Measurements from ENCODE around the gene SLC34A1. TPM values are rescaled to one million over a fixed set of nuclear protein-coding genes. Genes with fewer than 3 reads are reported as not detected.
"Not testable (repeated sequence)": the region's sequence is repeated elsewhere in the genome, so short reads cannot be mapped to it uniquely, and the experiment has no call there.

SLC34A1 gene, protein sequence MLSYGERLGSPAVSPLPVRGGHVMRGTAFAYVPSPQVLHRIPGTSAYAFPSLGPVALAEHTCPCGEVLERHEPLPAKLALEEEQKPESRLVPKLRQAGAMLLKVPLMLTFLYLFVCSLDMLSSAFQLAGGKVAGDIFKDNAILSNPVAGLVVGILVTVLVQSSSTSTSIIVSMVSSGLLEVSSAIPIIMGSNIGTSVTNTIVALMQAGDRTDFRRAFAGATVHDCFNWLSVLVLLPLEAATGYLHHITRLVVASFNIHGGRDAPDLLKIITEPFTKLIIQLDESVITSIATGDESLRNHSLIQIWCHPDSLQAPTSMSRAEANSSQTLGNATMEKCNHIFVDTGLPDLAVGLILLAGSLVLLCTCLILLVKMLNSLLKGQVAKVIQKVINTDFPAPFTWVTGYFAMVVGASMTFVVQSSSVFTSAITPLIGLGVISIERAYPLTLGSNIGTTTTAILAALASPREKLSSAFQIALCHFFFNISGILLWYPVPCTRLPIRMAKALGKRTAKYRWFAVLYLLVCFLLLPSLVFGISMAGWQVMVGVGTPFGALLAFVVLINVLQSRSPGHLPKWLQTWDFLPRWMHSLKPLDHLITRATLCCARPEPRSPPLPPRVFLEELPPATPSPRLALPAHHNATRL
- not detected for total RNA-seq

DNA sequence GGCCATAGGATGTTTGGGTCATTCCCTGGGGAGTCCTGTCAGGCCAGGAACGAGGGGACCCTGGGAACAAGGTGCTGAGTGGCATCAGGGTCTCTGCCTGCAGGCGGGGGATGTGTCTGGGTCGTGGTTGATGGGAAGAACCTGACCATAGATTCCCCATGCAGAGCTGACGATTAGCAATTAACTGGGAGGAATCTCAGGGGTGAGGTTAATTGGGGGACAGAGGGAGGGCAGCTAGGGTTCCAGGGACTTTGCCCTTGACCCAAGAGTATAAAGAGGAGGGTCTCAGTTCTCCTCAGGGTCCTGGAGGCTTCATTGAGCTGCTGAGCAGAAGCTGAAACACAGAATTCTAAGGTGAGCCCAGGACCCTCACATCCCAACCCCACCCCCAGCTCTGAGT is at the start of gene SLC34A1:
Gene SLC34A1, plus strand, starts transcription at position 301 of the 400 bp plus-strand sequence. CDS start 1,308 bp downstream, outside the sequence.
- DNase-seq: no peak

DNA sequence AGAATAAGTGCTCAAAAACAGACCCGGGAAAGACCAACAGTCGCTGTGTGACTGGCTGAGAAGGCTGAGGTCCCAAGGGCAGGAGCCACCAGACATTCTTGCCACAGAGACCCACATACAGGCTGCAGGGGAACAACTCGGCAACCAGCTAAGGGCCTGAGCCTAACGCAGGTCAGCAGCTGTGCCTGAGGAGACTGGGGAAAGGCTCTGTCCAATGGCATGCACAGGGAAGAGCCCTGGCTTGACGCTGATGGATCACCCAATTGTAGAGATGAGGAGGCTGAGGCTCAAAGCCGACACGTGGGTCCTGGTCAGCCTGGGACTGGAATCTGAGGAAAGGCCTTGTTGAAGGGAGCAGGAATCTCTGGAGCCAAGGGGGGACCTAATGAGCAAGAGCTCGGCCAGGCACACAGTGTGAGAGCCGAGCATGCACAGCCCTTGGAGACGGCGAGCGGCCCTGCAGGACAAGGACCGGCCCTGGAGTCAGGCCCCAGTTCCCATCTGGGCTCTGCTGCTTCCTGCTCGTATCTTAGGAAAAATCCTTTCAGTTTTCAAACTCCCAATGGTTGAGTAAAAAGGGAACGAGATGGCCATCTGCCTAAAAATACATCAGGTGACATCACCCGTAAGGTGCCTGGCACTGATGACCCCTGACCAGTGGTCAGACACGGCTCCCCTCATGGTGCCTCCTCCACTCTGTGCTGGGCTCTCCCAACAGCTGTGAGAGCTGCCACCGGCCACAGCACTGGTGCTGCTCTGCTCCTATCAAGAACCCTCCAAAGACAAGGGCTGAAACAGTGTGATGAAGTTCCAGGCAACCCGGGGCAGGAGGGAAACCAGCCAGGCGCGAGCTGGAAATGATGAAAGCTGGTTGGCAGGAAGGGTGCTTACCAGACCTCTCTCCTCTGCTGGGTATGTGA is 49.2 kb upstream of the SLC34A1 start:
- DNase-seq: no peak

DNA sequence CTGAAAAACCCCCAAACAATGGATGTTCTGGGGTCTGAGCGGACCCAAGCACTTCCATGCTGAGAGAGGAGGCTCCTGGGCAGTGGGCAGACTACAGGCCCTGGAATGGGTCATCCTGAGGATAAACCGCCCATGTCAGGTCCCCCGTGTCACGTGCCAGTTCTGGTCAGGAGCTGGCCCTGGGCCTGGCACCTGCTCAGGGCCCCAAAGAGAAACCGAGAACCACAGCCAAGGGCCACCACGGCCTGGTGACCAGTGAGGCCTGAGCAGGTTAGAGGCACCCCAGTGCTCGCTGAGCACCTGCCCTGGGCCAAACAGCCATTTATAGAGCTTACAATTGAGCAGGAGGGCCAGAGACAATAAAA is 48.6 kb upstream of the SLC34A1 start:
- no peak for DNase-seq

DNA sequence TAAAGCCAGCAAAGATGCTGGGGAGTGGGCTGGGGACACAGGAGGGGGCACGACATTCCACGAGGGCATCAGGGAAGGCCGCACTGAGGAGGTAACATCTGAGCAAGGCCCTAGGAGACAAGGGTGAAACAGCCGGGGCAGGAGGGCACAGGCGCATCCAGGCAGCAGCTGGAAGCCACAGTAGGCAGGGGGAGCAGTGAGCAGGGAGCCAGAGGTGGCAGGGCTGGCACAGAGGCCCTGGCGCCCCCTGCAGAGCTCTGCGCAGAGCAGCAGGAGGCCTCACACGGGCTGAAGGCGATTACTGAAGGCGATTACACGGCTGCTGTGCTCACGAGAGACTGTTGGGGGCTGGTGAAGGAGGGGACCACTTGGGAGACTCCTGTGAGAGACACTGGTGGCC is 48.1 kb upstream of the SLC34A1 start:
- no peak for DNase-seq

DNA sequence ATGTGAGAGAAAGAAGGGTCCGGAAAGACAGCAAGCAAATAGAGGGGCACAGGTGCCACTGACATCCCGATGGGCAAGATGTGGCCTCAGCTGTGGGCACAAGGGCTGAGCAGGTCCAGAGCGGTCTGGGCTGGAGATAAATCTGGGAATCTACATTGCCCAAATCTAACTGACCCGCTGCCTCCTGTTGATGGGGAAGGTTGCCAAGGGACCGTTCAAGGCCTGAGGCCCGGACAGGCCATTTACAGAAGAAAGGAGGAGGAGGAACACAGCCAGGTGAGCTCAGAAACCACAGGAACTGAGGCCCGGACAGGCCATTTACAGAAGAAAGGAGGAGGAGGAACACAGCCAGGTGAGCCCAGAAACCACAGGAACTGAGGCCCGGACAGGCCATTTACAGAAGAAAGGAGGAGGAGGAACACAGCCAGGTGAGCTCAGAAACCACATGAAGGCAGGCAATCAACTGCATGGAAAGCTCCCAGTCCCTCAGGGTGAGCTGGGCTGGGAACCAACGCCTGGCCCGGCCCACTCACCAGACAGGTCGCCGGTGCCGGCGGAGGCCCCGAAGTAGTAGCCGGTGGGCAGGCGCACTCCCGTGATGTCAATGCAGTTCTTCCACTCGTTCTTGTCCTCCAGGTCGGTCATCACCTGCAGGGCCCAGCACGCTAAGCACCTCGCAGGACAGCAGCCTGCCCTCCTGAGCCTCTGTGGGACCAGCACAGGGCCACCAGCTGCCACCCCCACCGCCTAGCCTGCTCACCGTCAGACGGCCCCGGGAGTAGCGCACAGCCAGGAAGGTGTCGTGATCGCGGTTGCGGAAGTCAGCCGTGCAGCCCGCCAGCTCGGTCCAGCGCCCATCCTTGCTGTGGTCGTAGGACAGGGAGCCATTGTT is 47.4 kb upstream of the SLC34A1 start:
- DNase-seq: no peak

DNA sequence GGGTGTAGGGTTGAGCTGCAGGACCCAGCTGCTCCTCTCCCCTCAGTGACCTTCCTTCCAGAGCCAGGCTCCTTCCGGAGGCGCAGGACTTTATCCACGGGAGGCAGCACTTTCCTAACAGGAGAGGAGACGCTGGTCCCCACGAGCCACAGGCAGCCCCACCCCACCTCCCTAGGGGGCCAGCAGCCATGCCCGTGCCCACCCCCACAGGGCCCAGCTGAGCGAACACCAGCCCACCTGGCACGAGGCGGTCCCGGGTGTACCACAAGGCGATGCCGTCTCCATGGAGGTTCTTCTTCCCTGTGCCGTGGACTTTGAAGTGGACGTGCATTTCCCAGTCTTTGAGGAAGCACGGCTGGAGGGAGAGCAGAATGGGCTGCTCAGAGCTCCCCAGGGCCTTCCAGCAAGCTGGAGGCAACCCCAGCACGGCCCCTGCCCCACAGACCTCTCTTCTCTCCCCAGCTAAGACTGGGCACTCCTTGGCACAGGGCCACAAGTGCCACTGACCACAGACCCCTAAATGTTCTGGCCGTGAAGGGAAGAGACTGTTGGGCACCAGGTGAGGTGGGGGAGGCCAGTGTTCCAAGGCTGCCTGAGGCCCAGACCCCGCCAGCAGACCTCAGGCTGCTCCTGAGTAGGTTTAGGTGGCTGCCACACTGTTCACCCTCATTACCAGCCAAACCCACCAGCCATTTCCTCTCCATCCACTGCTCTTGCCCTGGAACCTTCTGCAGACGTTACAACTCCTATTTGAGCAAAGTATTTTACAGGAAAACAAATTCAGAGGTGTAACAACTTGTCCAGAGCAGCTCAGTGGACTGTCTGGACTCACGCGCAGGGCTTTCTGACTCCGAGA is 45.8 kb upstream of the SLC34A1 start:
- no peak for DNase-seq

DNA sequence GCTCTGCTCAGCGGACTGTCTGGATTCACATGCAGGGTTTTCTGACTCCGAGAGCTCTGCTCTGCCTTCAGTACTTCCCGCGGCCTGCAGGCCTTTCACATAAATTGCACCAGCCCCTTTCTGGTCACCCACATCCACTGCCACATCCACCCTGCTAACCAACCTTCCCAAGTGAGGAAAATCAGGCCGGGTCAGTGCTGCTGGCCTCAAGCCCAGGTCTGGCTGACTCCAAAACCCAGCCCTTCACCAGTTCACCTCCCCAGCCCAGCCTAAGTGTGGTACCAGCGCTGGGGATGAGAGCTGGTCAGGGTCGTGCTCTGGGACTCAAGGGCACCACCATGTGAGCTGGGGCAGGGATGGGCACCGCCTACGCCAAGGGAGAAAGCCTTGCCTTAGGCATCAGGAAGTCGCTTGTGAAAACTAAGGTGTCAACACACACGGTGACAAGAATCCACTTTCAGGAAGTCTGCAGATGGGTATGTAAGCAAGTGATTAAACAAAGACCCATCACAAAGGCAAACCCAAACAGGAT is 45.1 kb upstream of the SLC34A1 start:
- DNase-seq: no peak

DNA sequence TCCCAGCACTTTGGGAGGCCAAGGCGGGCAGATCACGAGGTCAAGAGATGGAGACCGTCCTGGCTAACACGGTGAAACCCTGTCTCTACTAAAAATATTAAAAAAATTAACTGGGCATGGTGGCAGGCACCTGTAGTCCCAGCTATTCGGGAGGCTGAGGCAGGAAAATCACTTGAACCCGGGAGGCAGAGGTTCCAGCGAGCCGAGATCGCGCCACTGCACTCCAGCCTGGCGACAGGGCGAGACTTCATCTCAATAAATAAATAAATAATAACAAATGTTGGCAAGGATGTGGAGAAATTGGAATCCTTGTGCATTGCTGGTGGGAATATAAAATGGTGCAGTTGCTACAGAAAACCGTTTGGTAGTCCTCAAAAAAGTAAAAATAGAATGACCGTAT is 41.2 kb upstream of the SLC34A1 start:
- DNase-seq: not testable (repeated sequence)

DNA sequence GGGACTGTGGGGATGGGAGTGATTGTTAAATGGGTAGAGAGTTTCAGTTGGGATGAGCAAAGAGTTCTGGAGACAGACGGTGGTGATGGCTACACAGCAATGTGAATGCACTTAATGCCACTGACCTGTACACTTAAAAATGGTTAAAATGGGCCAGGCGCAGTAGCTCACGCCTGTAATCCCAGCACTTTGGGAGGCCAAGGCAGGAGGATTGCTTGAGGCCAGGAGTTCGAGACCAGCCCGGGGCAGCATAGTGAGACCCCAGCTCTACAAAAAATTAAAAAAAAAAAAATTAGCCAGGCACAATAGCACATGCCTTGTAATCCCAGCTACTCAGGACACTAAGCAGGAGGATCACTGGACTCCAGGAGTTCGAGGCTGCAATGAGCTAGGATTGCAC is 40.5 kb upstream of the SLC34A1 start:
- DNase-seq: no peak

DNA sequence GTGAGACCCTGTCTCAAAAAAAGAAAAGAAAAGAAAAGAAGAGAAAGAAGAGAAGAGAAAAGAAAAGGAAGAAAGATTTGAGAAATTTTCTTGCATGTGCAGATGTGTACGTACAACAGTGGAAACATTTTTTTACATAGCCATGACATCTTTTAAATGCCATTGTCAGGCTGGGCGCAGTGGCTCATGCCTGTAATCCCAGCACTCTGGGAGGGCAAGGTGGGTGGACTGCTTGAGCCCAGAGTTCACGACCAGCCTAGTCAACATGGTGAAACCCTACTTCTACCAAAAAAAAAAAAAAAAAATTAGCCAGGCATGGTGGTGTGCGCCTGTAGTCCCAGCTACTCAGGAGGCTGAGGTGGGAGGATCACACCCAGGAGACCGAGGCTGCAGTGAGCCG is 39.3 kb upstream of the SLC34A1 start:
- DNase-seq: no peak

DNA sequence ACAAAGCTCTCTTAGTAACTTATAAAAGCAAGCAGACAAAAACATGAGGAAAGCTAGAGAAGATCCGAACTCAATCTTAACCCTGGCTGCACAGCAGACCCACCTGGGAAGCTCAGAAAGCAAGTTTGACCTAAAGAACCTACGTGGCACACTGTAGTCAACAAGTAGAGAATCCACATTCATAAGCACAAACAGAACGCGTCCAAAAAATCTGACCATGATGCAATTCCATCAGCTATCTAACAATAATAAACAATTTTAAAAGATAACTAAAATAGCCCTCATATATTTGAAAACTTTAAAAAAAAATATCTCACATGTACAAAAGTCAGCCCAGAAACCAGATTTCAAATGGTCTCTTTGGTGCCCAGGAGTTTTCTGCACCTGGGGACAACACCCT is 37.4 kb upstream of the SLC34A1 start:
- no peak for DNase-seq

DNA sequence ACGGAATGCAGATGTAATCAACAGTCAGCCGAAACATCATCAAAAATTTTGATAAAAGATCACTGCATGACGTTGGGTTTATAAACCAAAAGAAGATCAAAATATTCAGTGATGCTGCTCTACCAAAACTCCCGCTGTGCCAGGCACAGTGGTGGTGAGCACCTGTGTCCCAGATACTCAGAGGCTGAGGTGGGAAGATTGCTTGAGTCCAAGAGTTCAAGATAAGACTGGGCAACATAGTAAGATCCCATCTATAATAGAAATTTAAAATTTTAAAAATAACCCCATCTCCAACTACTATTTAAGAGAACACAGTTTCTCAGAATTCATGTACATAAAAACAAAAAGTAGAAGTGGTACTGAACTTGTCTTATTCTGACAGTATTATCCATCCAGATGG is 36.5 kb upstream of the SLC34A1 start:
- no peak for DNase-seq

DNA sequence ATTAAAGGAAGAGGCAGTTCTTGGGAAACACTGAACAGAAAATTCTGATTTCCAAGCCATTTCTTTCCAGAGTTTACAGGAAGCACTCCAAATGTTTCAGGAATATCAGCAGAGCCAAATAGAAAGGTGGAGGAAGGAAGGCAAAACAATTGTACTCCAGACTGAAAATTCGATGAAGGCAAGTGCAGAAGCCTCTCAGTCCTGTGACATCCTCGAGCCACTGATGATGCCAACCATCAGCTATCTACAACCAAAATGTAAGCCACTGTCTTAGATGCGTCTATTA is 34.9 kb upstream of the SLC34A1 start:
- DNase-seq: no peak

DNA sequence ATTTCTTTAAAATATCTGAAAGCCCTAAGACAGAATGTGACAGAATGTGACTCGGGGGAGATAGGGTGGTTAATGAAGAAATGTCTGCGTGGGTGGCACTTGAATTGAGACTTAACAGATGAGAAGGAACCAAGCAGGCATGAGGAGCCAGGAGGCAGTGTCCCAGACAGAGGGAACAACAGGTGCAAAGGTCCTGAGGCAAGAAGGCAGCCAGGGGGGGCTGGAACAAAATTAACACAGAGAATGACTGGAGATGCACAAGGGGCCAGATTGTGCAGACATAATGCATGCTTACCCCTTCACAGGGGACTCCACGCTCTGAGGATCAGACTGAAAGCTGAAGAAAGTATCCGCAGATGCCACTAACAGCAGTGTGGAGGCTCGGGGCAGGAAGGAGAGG is 34.5 kb upstream of the SLC34A1 start:
- DNase-seq: no peak

DNA sequence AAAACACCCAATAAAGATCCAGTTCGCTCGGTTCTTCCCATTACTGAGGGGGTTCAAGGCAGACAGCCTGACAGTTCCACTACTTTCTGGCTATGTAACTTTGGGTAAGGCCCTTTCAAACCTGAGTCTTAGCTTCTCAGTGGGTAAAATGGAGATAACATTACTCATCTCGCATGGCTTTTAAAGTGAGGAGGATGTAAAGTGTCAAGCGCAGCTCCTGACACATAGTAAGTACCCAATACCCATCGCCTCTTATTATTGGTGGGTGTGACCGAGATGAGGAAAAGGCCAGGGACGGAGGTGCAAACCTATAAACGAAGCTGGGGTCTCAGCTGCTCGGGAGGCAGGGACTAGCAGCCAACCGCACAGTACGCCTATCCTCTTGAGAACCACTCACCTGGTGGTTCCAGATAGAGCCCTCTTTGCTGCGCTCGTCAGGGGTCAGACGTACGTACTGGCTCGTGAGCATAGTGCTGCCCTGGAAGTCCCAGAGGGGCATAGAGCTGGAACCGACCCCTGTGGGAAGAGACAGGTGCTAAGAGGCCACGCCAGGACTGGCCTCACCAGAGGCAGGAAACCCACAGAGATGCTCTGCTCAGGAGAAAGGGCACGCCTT is 33.4 kb upstream of the SLC34A1 start:
- DNase-seq: no peak

DNA sequence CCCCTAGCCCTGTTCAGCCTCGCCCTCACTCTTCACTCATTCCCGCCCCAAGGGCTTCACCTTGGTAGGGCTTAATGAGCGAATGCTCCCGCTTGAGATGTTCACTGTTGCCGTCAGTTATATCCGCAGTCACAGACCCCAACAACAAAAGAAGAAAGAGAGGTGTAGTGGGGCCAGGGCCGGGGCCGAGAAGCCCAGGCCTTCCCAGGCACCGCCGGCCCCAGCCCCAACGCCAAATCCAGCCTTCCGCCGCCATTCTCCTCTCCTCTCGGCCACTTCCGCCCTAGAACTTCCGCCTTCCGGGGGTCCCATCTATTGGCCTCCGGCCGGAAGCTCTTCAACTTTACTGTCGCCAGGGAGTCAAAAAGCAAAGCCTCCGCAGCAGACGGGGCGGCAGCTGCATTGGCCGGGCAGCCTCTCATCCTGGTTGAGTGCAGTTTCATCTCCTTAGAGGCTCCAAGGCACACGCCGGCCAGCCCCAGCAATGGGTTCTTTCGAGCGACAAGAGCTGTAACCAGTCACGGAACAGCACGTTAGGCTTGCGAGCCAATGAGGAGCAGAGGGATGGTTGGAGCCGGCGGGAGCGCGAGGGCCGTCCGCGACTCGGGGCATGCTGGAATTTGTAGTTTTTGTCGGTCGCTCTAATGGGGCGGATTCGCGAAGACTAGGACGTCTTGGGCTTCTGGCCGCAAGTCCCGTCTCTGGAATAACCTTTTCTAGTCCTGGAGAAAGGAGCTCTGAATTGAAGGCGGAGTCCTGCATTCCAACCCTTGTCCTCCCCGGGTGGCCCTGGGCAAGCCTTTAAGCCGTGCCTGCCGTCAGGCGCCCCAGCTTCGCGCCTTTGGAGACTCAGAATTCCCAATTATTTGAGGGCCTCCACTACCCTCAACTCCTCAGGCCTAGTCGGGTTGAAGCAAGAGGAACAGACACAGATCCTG is 32.6 kb upstream of the SLC34A1 start, which contains the start of gene LMAN2:
Gene LMAN2, minus strand, starts transcription at position 277 of the 938 bp plus-strand sequence. Its CDS starts 21 bp downstream, at position 256.
- DNase-seq: peak; percentile 98

DNA sequence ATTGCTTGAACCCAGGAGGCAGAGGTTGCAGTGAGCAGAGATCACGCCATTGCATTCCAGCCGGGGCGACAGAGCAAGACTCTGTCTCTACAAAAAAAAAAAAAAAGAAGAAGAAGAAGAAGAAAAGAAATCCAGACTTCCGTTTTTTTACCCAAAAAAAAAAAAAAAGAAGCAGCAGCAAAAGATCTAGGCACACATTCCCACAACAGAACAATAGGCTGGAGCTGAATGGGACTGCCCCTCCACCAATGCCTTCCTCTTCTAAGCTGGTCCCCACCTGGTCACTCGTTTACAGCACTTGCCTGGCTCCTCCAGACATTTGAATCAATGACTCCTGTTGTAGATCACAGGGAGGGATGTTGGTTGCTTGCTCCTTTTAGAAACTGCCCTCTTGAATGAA is 31.1 kb upstream of the SLC34A1 start:
- DNase-seq: no peak

DNA sequence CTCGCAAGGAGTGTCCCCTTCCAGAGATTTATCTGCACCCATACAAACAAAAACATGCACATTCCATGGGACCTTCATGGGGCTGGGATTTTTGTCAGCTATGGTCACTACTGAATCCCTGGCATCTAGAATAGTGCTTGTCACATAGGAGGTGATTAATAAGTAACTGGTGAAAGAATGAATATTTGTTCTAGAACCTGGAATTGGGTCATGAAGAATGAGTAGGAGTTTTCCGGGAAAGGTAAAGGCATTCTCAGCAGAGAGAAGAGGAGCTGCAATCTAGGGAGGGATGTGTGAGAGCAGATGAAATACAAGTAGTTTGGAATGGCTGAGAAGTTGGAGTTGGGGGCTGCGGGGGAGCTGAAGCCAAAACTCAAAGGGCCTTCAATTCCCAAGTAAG is 30.0 kb upstream of the SLC34A1 start:
- DNase-seq: no peak

DNA sequence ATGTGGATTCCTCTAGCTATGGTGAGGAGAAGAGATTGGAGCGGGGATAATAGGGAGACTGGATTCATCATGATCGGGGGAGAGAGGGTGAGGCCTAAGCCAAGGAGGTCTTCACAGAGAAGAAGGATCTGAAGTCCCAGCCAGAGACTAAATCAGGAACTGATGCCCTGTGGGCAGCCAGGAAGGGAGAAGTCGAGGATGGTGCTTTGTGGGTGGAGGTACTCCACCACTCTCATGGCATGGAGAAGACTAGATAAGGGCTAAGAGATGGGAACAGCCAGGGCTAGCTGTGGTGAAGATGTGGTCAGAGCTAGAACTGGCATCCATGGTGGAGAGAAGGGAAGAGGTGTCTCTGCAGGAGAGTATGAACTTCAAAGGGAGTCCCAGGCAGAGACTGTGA is 29.5 kb upstream of the SLC34A1 start:
- no peak for DNase-seq

Measured in tongue (tissue), 2 donors.